Left ventricle myocardium inferior (tissue), 1 donor: ENCODE data around the gene LRP2. TPM values are rescaled to one million over a fixed set of nuclear protein-coding genes. Genes with fewer than 3 reads are reported as not detected.

ENCODE experiments used
- DNase-seq: peaks from one replicate; pipeline ENCODE4 v3.0.0-alpha.2; 2020
- H3K27ac ChIP-seq: fragments of 200-600 bp; replicated peaks from 2 replicates; pipeline ENCODE4 v1.8.0; 2021
- H3K27me3 ChIP-seq: fragments of 200-600 bp; 2 replicates; pipeline ENCODE4 v1.8.0; 2021; ENCODE audit warnings: low read depth
- H3K36me3 ChIP-seq: fragments of 200-600 bp; 2 replicates; pipeline ENCODE4 v1.8.0; 2021
- H3K4me1 ChIP-seq: fragments of 200-600 bp; 2 replicates; pipeline ENCODE4 v1.8.0; 2021
- H3K4me3 ChIP-seq: fragments of 200-600 bp; 2 replicates; pipeline ENCODE4 v1.8.0; 2021; ENCODE audit warnings: mild to moderate bottlenecking, moderate library complexity
- H3K9me3 ChIP-seq: fragments of 200-600 bp; replicated peaks from 2 replicates; pipeline ENCODE4 v1.8.0; 2021
- intact Hi-C: fragments of 100-400 bp; cut with micrococcal nuclease; formaldehyde crosslinking; loops from one replicate; pipeline ENCODE4 v1.11.0; 2022
- total RNA-seq: library from RNA; stranded (reverse); fragmentation: NEBNext Ultra II Directional; extraction: Animal tissue kit (Norgen Biotek cat#: 25700); gene quantifications from one replicate; pipeline ENCODE4 v1.2.1, GENCODE V29; 2021
- TF ChIP-seq, protein P1 (sequence below): fragments of 200-600 bp; IDR thresholded peaks from 2 replicates; pipeline ENCODE4 v1.8.0; 2021; ENCODE audit warnings: antibody characterized with exemption, mild to moderate bottlenecking, borderline replicate concordance
- donor health status: DM: no; HTN: yes; CAD: no; lungs with severe emphysema.

LRP2 gene
- total RNA-seq, 1 donor from 2014 or later, result 0.05 TPM

DNA sequence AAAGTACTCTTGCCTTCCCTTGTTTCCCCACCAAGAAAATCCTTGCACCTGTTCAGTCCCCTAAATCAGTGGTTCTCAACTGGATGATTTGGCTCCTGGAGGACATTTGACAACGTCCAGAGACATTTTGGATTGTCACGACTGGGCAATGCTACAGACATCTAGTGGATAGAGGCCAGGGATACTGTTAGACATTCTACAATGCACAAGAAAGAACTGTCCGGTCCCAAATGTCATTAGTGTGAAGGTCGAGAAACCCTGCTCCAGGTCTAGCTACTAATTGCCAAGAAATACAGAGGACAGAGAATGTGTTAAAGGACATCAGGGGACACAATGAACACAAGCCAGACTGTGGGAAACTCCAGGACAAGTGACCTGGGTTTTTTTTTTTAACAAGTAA, 60.0 kb downstream of the LRP2 start:
- intact Hi-C loops, result no loop called here
- Histone ChIP-seq H3K9me3 (peaks cover 6% of the 10 kb centered on the region), H3K27me3 (no peaks in the 10 kb centered on the region), H3K36me3 (no peaks in the 10 kb centered on the region), H3K27ac (no peak overlapping the region), H3K4me1 (no peaks in the 10 kb centered on the region), H3K4me3 (no peak overlapping the region)
- DNase-seq, result no peak
- TF ChIP-seq, protein P1, sequence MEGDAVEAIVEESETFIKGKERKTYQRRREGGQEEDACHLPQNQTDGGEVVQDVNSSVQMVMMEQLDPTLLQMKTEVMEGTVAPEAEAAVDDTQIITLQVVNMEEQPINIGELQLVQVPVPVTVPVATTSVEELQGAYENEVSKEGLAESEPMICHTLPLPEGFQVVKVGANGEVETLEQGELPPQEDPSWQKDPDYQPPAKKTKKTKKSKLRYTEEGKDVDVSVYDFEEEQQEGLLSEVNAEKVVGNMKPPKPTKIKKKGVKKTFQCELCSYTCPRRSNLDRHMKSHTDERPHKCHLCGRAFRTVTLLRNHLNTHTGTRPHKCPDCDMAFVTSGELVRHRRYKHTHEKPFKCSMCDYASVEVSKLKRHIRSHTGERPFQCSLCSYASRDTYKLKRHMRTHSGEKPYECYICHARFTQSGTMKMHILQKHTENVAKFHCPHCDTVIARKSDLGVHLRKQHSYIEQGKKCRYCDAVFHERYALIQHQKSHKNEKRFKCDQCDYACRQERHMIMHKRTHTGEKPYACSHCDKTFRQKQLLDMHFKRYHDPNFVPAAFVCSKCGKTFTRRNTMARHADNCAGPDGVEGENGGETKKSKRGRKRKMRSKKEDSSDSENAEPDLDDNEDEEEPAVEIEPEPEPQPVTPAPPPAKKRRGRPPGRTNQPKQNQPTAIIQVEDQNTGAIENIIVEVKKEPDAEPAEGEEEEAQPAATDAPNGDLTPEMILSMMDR, result no peak

DNA sequence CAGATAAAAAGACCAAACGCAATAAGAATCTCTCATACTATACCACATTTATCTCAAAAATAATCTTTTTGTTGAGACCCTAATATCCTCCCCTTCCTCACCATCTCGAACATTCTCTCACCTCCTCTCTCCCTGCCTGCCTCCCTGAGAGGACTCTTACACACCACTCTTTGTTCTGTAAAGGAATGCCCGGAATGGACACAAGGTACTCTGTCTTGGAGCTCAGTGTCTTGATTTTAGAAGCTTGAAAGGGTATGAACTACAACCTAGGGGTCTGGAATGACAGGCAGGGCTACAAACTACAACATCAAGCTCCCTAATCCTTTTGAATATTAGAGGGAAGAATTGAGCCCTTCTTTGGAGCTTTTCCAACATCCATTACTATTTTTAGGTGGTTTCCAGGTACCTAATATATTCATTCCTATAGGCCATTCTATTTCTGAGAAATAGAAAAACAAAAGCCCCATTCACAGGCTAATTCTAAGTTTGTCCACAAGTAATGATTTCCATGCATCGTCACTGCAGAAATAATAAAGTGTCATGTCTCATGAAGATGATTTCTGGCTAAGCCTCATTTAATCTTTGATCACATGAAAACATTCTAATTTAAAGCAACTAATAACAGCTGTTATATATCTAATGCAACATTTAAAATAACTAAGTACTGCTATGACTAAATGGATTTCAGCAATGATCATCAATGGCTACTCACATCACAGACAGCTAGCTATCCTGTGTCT, 60.6 kb downstream of the LRP2 start:
- Histone ChIP-seq H3K27ac (no peak overlapping the region), H3K36me3 (no peaks in the 10 kb centered on the region), H3K4me1 (no peaks in the 10 kb centered on the region), H3K9me3 (peaks cover 6% of the 10 kb centered on the region), H3K4me3 (no peak overlapping the region), H3K27me3 (no peaks in the 10 kb centered on the region)
- TF ChIP-seq, protein P1, result no peak
- intact Hi-C loops, result no loop called here
- no peak for DNase-seq

DNA sequence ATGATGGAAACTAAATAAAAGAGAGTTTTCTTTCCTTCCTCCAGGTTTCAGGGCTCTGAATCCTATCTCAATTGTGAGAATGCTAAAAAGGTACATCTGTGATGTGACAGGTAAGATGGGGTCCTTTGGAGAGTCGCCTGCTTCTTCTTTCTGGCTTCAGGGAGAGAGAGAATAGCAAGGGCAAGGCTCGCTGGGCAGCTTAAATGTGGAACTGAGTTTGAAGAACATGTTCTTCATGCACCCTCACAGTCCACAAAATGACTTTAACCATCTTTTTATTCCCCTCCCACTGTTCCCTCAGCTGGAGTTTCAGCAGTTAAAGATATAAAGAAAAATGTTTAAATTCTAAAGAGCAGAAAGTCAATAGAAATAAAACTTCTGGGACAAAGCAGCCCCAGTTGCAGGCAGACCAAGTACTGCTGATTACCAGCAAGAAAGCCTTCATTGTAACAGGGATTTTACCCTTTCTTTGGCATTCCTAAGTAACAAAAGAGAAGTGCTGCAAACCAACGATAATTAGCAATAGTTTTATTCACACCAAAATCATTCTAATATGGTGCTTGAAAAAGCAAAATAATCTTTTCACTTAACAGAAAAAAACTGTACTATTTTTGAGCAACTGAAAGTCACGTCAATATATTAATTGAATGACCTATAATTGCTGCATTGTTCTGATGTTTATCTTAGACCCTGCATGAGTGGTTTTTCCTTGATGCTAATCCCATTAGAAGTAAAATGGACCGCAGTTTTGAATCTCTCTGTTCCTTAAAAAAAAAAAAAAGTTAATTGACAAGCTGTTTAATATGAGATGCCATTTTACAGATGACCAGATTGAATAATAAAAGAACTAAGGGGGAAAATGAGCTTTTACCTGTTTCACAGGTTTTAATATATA, 61.5 kb downstream of the LRP2 start:
- no peak overlapping the region for H3K27ac ChIP-seq
- no peak overlapping the region for H3K4me3 ChIP-seq
- no peaks in the 10 kb centered on the region for H3K36me3 ChIP-seq
- no peaks in the 10 kb centered on the region for H3K4me1 ChIP-seq
- no peaks in the 10 kb centered on the region for H3K27me3 ChIP-seq
- TF ChIP-seq, protein P1, result no peak
- no peak for DNase-seq
- intact Hi-C loops, result no loop called here
- H3K9me3 ChIP-seq, result peaks cover 6% of the 10 kb centered on the region

DNA sequence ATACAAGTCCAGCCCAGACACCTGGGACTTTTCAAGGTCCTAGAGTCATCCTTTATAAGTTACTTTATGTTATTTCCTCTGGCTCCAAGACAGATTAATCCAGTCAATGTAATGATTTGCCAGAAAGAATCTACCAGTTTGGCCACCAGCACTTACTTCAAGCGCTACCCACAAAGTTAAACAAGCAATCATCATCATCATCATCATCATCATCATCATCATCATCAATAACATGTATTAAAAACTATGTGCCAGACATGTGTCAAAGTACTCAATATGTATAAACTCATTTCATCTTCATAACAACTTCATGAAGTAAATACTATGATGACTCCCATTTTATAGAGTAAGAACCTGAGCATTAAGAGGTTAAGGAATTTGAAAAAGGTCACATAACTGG, 64.3 kb downstream of the LRP2 start:
- H3K36me3 ChIP-seq, result no peaks in the 10 kb centered on the region
- TF ChIP-seq, protein P1, result no peak
- intact Hi-C loops, result no loop called here

DNA sequence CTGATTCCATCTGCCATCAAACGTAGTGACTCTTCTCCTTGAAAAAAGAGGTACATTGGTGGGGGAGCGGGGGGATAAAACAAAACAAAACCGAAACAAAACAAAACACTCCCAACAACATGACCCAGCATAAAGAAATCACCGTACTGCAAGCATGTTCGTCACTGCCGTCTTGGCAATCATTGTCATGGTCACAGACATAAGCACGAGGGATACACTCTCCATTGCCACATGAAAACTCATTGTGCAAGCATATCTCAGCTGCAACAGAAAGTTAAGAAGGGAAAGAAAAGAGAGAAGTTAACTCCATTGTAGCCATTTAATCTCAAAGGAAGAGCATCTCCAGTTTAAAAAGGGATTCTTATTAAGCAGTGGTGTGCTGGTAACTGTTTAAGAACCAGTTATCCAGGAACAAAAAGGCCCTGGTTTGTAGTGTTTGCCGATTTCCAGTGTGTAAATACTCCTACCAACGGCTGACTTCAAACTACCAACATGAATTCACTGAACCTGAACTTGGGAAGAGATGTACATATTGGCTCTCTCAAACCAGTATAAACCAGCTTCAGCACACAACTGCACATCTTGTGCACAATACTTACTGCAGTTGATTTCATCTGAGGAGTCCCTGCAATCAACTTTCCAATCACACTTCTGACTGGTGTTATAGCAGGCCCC, 68.2 kb downstream of the LRP2 start:
- Histone ChIP-seq H3K4me3 (no peak overlapping the region), H3K4me1 (no peaks in the 10 kb centered on the region), H3K9me3 (no peaks in the 10 kb centered on the region), H3K27ac (no peak overlapping the region), H3K27me3 (no peaks in the 10 kb centered on the region), H3K36me3 (no peaks in the 10 kb centered on the region)
- intact Hi-C loops, result no loop called here
- DNase-seq, result no peak
- TF ChIP-seq, protein P1, result no peak

More for the DNA sequence above, 64.3 kb downstream of the LRP2 start:
- H3K27me3 ChIP-seq, result no peaks in the 10 kb centered on the region
- no peaks in the 10 kb centered on the region for H3K9me3 ChIP-seq
- DNase-seq, result no peak
- H3K4me3 ChIP-seq, result no peak overlapping the region
- H3K27ac ChIP-seq, result no peak overlapping the region
- no peaks in the 10 kb centered on the region for H3K4me1 ChIP-seq
